Progenitor cell of endocrine pancreas (in vitro differentiated cells): ENCODE measurements around the gene CDK19. TPM values are rescaled to one million over a fixed set of nuclear protein-coding genes. Genes with fewer than 3 reads are reported as not detected.
A peak's percentile ranks its signal among the peaks of the same experiment; 100 is the strongest.

Experiments
- DNase-seq: peaks from one replicate; pipeline ENCODE4 v3.0.0; 2021; ENCODE audit warnings: low spot score; ENCODE audit not compliant: unreplicated experiment
- H3K27ac Mint-ChIP-seq: 2 replicates; pipeline ENCODE4 v1.8.0; 2021; ENCODE audit warnings: mild to moderate bottlenecking, moderate library complexity, mixed read lengths
- H3K27me3 Mint-ChIP-seq: 2 replicates; pipeline ENCODE4 v1.8.0; 2021; ENCODE audit warnings: mixed read lengths
- H3K36me3 Mint-ChIP-seq: 2 replicates; pipeline ENCODE4 v1.8.0; 2022; ENCODE audit warnings: mixed read lengths; ENCODE audit not compliant: insufficient read depth
- H3K4me1 Mint-ChIP-seq: 2 replicates; pipeline ENCODE4 v1.8.0; 2021; ENCODE audit warnings: low read depth, mixed read lengths
- H3K4me3 Mint-ChIP-seq: 2 replicates; pipeline ENCODE4 v1.8.0; 2021; ENCODE audit warnings: low read depth, mild to moderate bottlenecking, moderate library complexity, mixed read lengths
- H3K9me3 Mint-ChIP-seq: 2 replicates; pipeline ENCODE4 v1.8.0; 2021; ENCODE audit warnings: low read depth, mixed read lengths
- total RNA-seq: library from RNA; stranded (reverse); gene quantifications from 2 replicates; pipeline ENCODE4 v1.2.1, GENCODE V29; 2021
- TF ChIP-seq, protein P1 (sequence below): fragments of 200-600 bp; sonication (generic); IDR thresholded peaks from one replicate; pipeline ENCODE4 v1.5.0; 2021; ENCODE audit warnings: antibody characterized with exemption, mild to moderate bottlenecking; ENCODE audit not compliant: unreplicated experiment

CDK19 gene
- total RNA-seq, 1 donor from 2014 or later, result 26.2 TPM

DNA sequence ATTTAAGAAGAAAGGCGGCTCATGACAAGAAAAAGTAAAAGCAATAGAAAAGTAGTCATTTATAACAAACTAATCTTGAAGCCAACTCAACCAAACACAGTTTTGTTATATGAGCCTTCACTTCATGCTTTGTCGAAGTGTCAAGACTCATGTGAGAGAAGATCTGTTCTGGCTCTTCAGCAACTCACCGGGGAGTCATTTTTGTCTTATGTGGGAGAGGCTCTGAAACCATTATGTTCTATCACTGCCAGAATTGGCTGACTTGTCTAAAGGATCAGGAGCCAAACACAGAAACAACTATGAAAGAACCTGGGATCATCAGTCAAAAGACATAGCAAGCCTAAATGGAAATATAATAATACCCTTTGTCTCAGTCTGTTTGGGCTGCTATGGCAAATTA, 105.2 kb downstream of the CDK19 start:
- Mint-ChIP-seq H3K27me3 (no peaks in the 10 kb centered on the region), H3K27ac (no peak overlapping the region), H3K36me3 (peaks cover 9% of the 10 kb centered on the region), H3K4me1 (peaks cover 2% of the 10 kb centered on the region), H3K9me3 (no peaks in the 10 kb centered on the region), H3K4me3 (no peak overlapping the region)
- TF ChIP-seq, protein P1, sequence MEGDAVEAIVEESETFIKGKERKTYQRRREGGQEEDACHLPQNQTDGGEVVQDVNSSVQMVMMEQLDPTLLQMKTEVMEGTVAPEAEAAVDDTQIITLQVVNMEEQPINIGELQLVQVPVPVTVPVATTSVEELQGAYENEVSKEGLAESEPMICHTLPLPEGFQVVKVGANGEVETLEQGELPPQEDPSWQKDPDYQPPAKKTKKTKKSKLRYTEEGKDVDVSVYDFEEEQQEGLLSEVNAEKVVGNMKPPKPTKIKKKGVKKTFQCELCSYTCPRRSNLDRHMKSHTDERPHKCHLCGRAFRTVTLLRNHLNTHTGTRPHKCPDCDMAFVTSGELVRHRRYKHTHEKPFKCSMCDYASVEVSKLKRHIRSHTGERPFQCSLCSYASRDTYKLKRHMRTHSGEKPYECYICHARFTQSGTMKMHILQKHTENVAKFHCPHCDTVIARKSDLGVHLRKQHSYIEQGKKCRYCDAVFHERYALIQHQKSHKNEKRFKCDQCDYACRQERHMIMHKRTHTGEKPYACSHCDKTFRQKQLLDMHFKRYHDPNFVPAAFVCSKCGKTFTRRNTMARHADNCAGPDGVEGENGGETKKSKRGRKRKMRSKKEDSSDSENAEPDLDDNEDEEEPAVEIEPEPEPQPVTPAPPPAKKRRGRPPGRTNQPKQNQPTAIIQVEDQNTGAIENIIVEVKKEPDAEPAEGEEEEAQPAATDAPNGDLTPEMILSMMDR, result no peak
- DNase-seq, result no peak

DNA sequence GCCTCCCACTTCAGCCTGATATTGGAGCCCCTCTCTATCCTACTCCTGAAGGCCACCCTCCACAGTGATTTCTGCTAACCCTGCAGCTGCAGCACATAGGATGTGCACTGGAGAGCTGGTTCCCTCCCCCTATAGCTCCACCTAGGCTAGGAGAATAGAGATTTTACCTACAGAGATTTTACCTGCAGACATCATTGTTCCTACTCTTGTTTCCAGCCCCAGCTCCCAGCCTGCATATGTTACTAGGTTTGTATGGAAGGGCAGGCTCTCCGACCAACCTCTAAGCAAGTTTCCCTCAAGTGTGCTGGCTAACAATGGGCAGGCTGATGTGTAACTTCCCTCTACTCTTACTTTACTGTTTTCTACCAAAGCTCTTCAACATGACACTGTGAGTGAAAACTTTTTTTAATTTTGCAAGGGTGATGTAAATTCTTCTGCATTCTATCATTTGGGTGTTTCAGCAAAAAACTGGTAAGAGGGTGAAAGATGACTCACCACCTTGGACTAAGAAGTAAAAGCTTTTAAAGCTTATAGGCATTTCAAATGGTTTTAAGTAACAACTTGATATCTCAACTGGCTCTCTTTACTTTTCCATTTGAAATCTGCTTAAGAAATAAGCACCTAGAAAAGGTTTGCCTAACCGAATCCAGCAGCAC, 106.8 kb downstream of the CDK19 start:
- DNase-seq, result no peak
- no peak overlapping the region for H3K4me3 Mint-ChIP-seq
- H3K4me1 Mint-ChIP-seq, result peaks cover 4% of the 10 kb centered on the region
- no peaks in the 10 kb centered on the region for H3K27me3 Mint-ChIP-seq
- peak overlapping the region; percentile 17 for H3K27ac Mint-ChIP-seq
- H3K36me3 Mint-ChIP-seq, result peaks cover 11% of the 10 kb centered on the region
- TF ChIP-seq, protein P1, result no peak
- H3K9me3 Mint-ChIP-seq, result no peaks in the 10 kb centered on the region

DNA sequence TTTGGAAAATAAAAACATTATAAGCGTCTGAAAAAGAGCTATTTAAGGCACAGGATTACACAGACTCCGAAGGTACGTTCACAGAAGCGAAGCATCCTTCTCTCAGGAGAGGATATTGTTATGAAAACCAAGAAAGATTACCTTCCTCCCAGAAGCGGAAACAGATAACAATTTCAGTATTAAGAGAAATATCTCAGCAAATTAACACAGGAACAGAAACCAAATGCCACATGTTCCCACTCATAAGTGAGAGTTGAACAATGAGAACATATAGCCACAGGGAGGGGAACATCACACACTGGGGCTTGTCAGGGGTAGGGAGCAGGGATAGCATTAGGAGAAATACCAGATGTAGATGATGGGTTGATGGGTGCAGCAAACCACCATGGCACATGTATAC, 109.7 kb downstream of the CDK19 start:
- Mint-ChIP-seq H3K4me1 (peaks cover 4% of the 10 kb centered on the region), H3K4me3 (no peak overlapping the region), H3K36me3 (peaks cover 8% of the 10 kb centered on the region), H3K9me3 (no peaks in the 10 kb centered on the region), H3K27ac (no peak overlapping the region), H3K27me3 (no peaks in the 10 kb centered on the region)
- TF ChIP-seq, protein P1, result no peak
- DNase-seq, result no peak

DNA sequence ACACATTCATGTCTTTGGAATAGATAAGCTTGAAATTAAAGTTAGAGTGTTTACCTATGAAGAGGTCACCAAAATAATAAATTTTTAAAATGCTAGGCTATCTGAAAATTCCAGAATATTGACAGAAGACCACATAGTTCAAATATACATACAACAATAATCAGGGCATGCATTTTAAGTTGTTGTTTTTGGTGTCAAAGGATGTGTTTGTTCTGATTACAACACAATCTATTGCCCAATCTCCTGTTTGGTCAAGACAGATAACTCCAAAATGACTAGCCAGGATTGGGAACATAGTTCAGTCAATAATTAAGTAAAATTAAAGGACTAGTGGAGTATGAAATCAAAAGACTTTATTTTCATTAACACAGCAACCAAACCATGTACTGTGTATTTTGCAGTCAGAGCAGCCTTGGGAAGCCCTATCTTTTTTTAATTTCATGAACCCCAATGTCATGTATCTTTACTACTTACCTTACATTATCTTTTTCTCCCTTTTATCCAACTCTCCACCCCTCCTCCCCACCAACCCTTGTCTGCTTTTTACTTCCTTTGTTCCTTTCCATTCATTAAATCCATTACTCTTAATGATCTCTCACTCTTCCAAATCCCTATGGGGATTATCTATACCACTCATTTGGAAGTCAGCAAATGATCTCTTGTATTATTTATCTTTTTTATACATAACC, 111.2 kb downstream of the CDK19 start:
- H3K9me3 Mint-ChIP-seq, result no peaks in the 10 kb centered on the region
- H3K27ac Mint-ChIP-seq, result no peak overlapping the region
- H3K4me1 Mint-ChIP-seq, result peaks cover 4% of the 10 kb centered on the region
- H3K4me3 Mint-ChIP-seq, result no peak overlapping the region
- TF ChIP-seq, protein P1, result no peak
- no peak for DNase-seq
- H3K36me3 Mint-ChIP-seq, result peaks cover 5% of the 10 kb centered on the region
- no peaks in the 10 kb centered on the region for H3K27me3 Mint-ChIP-seq

DNA sequence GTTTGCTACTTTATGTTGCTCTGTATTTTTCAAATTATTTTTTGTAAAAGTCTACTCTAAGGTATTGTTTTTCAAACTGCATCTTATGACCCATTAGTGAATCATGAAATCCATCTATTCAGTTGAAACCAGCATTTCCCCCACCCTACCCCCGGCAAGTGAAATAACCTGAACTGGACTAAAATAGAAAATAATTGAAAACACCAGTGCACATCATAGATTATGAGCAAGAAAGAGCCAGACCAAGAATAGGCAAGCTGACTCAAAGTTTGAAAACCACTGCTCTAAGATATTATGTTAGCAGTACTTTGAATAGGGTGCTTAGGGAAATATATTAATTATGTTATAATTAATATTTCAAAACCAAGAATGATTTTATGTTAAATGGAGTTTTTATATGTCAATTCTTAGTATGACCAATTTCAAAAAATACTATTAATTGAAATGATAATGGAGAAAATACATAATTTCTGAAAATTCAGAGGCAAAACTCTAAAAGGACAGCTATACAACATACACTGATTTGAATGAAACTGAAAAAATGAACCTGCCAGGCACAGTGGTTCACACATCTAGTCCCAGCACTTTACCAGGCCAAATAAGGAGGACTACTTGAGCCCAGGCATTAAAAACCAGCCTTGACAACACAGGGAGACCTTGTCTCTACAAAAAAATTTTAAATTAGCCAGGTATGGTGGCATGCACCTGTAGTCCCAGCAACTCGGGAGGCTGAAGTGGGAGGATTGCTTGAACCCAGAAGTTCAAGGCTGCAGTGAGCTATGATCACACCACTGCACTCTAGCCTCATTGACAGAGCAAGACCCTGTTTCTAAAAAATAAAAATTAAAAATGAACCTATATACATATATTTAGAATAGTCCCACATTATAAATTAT, 112.0 kb downstream of the CDK19 start:
- H3K36me3 Mint-ChIP-seq, result peaks cover 5% of the 10 kb centered on the region
- TF ChIP-seq, protein P1, result no peak
- H3K9me3 Mint-ChIP-seq, result no peaks in the 10 kb centered on the region
- H3K27ac Mint-ChIP-seq, result no peak overlapping the region
- no peak for DNase-seq
- H3K4me1 Mint-ChIP-seq, result peaks cover 2% of the 10 kb centered on the region
- H3K27me3 Mint-ChIP-seq, result no peaks in the 10 kb centered on the region
- H3K4me3 Mint-ChIP-seq, result no peak overlapping the region
